IMR-90 (cell line): ENCODE results near the gene PLXDC2. TPM values are rescaled to one million over a fixed set of nuclear protein-coding genes. Genes with fewer than 3 reads are reported as not detected.

Experiments used
- ATAC-seq: fragments of 200-7000 bp; cut with Tn5 transposase; 2 replicates; pipeline ENCODE4 v1.9.1; 2020; ENCODE audit warnings: low read depth, mild to moderate bottlenecking, moderate library complexity
- BruUV-seq: library from RNA; stranded (reverse); fragments of 400-500 nt; replicated peaks from 2 replicates; lab custom pipeline; 2021; lab: Mats Ljungman, UMichigan
- CTCF ChIA-PET: fragments of 300-600 bp; formaldehyde crosslinking; extraction: SDS; loops from one replicate; lab custom pipeline; 2021; ENCODE audit warnings: antibody characterized with exemption; lab: Yijun Ruan, JAX
- POLR2A ChIA-PET: fragments of 300-600 bp; sonication (Branson Sonifier 250); formaldehyde crosslinking; loops from one replicate; lab custom pipeline; 2022; ENCODE audit warnings: antibody characterized with exemption; ENCODE audit not compliant: unreplicated experiment; lab: Charles Lee
- DNase-seq: peaks from one replicate; pipeline ENCODE4 v3.0.0; 2013
- H2AFZ ChIP-seq: replicated peaks from 2 replicates; pipeline ENCODE3; 2013; ENCODE audit warnings: low read length, mild to moderate bottlenecking; ENCODE audit not compliant: poor library complexity
- H2AK5ac ChIP-seq: 2 replicates; pipeline ENCODE4 v1.6.1; 2013; ENCODE audit warnings: low read depth, low read length, inconsistent platforms
- H2AK9ac ChIP-seq: replicated peaks from 2 replicates; pipeline ENCODE3; 2013; ENCODE audit warnings: mild to moderate bottlenecking, low read depth, low read length, moderate library complexity; ENCODE audit not compliant: poor library complexity
- H2BK120ac ChIP-seq: 2 replicates; pipeline ENCODE4 v1.6.1; 2013; ENCODE audit warnings: low read depth, low read length, inconsistent platforms
- H2BK15ac ChIP-seq: 3 replicates; pipeline ENCODE4 v1.6.1; 2013; ENCODE audit warnings: low read depth, low read length, inconsistent platforms
- H2BK20ac ChIP-seq: 2 replicates; pipeline ENCODE4 v1.6.1; 2013; ENCODE audit warnings: low read depth, mild to moderate bottlenecking, inconsistent platforms, low read length, moderate library complexity
- H2BK5ac ChIP-seq: 2 replicates; pipeline ENCODE4 v1.6.1; 2013; ENCODE audit warnings: mild to moderate bottlenecking, low read depth, low read length, inconsistent platforms; ENCODE audit not compliant: poor library complexity, severe bottlenecking
- H3K14ac ChIP-seq: replicated peaks from 2 replicates; pipeline ENCODE4 v1.6.1; 2013; ENCODE audit warnings: low read depth, low read length, inconsistent platforms
- H3K18ac ChIP-seq: 2 replicates; pipeline ENCODE4 v1.6.1; 2013; ENCODE audit warnings: low read depth, low read length, control low read depth
- H3K23ac ChIP-seq: 2 replicates; pipeline ENCODE4 v1.6.1; 2013; ENCODE audit warnings: low read depth, low read length, inconsistent platforms
- H3K27ac ChIP-seq: 2 replicates; pipeline ENCODE4 v1.5.1; 2013; ENCODE audit warnings: mild to moderate bottlenecking, control low read depth, low read length; ENCODE audit not compliant: insufficient read depth
- H3K27me3 ChIP-seq: 2 replicates; pipeline ENCODE4 v1.6.1; 2013; ENCODE audit warnings: low read length; ENCODE audit not compliant: control insufficient read depth, insufficient read depth
- H3K36me3 ChIP-seq: 2 replicates; pipeline ENCODE4 v1.6.1; 2013; ENCODE audit warnings: low read length, mixed read lengths; ENCODE audit not compliant: control insufficient read depth, insufficient read depth
- H3K4ac ChIP-seq: 2 replicates; pipeline ENCODE4 v1.6.1; 2013; ENCODE audit warnings: low read depth, low read length, inconsistent platforms
- H3K4me1 ChIP-seq: 2 replicates; pipeline ENCODE4 v1.6.1; 2013; ENCODE audit warnings: low read length, mixed read lengths; ENCODE audit not compliant: control insufficient read depth, insufficient read depth
- H3K4me2 ChIP-seq: 2 replicates; pipeline ENCODE4 v1.6.1; 2013; ENCODE audit warnings: low read depth, mild to moderate bottlenecking, control low read depth, low read length, moderate library complexity
- H3K4me3 ChIP-seq: 2 replicates; pipeline ENCODE4 v1.5.1; 2013; ENCODE audit warnings: low read depth, mild to moderate bottlenecking, control low read depth, low read length, moderate library complexity; ENCODE audit not compliant: insufficient read depth
- H3K56ac ChIP-seq: 2 replicates; pipeline ENCODE4 v1.6.1; 2013; ENCODE audit warnings: low read length, inconsistent platforms; ENCODE audit not compliant: insufficient read depth; ENCODE audit errors: extremely low read depth
- H3K79me1 ChIP-seq, 2 experiments: 2 replicates each; pipeline ENCODE4 v1.6.1; 2013; ENCODE audit warnings: low read length in 2 of 2, inconsistent platforms in 1 of 2, low read depth in 1 of 2
- H3K9ac ChIP-seq: 2 replicates; pipeline ENCODE4 v1.6.1; 2013; ENCODE audit warnings: low read depth, low read length, control low read depth
- H3K9me1 ChIP-seq: 2 replicates; pipeline ENCODE4 v1.6.1; 2013; ENCODE audit warnings: low read length, inconsistent platforms; ENCODE audit not compliant: insufficient read depth
- H3K9me3 ChIP-seq: 2 replicates; pipeline ENCODE4 v1.6.1; 2013; ENCODE audit warnings: low read length; ENCODE audit not compliant: control insufficient read depth, insufficient read depth
- H4K20me1 ChIP-seq: 2 replicates; pipeline ENCODE4 v1.6.1; 2013; ENCODE audit warnings: low read length, inconsistent platforms; ENCODE audit not compliant: insufficient read depth
- H4K5ac ChIP-seq: 2 replicates; pipeline ENCODE4 v1.6.1; 2013; ENCODE audit warnings: mild to moderate bottlenecking, low read depth, low read length, control low read depth
- H4K8ac ChIP-seq, 2 experiments: 2 replicates each; pipeline ENCODE4 v1.6.1; 2013; ENCODE audit warnings: low read depth in 2 of 2, low read length in 2 of 2, control low read depth in 1 of 2, inconsistent platforms in 1 of 2
- H4K91ac ChIP-seq: 2 replicates; pipeline ENCODE4 v1.6.1; 2013; ENCODE audit warnings: low read depth, low read length, inconsistent platforms; ENCODE audit not compliant: insufficient read depth
- BHLHE40 ChIP-seq: fragments of 150-350 bp; IDR thresholded peaks from 2 replicates; pipeline ENCODE4 v1.6.1; 2016; ENCODE audit warnings: mild to moderate bottlenecking, low read depth, low read length
- CEBPB ChIP-seq: IDR thresholded peaks from 2 replicates; pipeline ENCODE4 v1.6.1; 2012; ENCODE audit warnings: low read depth, low read length, improper control_type of control experiment
- CHD1 ChIP-seq: IDR thresholded peaks from 2 replicates; pipeline ENCODE4 v1.6.1; 2012; ENCODE audit warnings: low read depth, low read length, improper control_type of control experiment
- MAFK ChIP-seq: IDR thresholded peaks from 2 replicates; pipeline ENCODE4 v1.6.1; 2012; ENCODE audit warnings: low read depth, low read length, improper control_type of control experiment
- MAZ ChIP-seq: IDR thresholded peaks from 2 replicates; pipeline ENCODE4 v1.6.1; 2012; ENCODE audit warnings: low read depth, mild to moderate bottlenecking, low read length, improper control_type of control experiment, moderate library complexity, borderline replicate concordance
- MXI1 ChIP-seq: IDR thresholded peaks from 2 replicates; pipeline ENCODE4 v1.6.1; 2012; ENCODE audit warnings: low read depth, mild to moderate bottlenecking, low read length, moderate library complexity, borderline replicate concordance
- POLR2A ChIP-seq: IDR thresholded peaks from 2 replicates; pipeline ENCODE4 v1.6.1; 2012; ENCODE audit warnings: mild to moderate bottlenecking, low read depth, low read length
- RCOR1 ChIP-seq: IDR thresholded peaks from 2 replicates; pipeline ENCODE4 v1.6.1; 2012; ENCODE audit warnings: mild to moderate bottlenecking, low read length, improper control_type of control experiment; ENCODE audit not compliant: insufficient replicate concordance
- USF2 ChIP-seq: fragments of 150-350 bp; IDR thresholded peaks from 2 replicates; pipeline ENCODE4 v1.6.1; 2017; ENCODE audit warnings: mild to moderate bottlenecking, antibody characterized with exemption, low read length, low read depth
- WGBS, 2 experiments: methylation state at CpG; one replicate each; pipeline versions ENCODE4 v1.1.5 to v1.1.7; 2013; ENCODE audit warnings: missing lambda C conversion rate in 2 of 2; ENCODE audit not compliant: insufficient read length in 1 of 2; ENCODE audit errors: extremely low coverage in 2 of 2; 5-methylcytosine and 5-hydroxymethylcytosine counted together
- dilution Hi-C: fragments of 300-500 bp; cut with HindIII; formaldehyde crosslinking; loops from one replicate; pipeline ENCODE4 v1.14.3; 2018; ENCODE audit warnings: low sequenced_read_pairs; ENCODE audit not compliant: unreplicated experiment
- in situ Hi-C: fragments of 300-500 bp; cut with MboI; formaldehyde crosslinking; loops from 3 replicates; pipeline ENCODE4 v1.14.3; 2019; ENCODE audit warnings: low sequenced_read_pairs, inconsistent platforms, mixed read lengths
- intact Hi-C: fragments of 100-400 bp; cut with micrococcal nuclease; formaldehyde crosslinking; loops from 2 replicates; pipeline ENCODE4 v1.10.0; 2022
- polyA plus RNA-seq, 3 experiments: library from polyadenylated mRNA; depleted of rRNA; stranded (reverse); fragments of >200 nt; gene quantifications; 2 replicates each; pipeline ENCODE4 v1.2.3, GENCODE V29; 2012; ENCODE audit warnings: low replicate concordance in 1 of 3
- total RNA-seq: library from RNA; depleted of rRNA; stranded (reverse); fragments of >200 nt; gene quantifications from 2 replicates; pipeline ENCODE4 v1.2.3, GENCODE V29; 2012

The PLXDC2 gene
- total and polyA plus RNA-seq, 2 of the 4 experiments (the other 2 are of a cell fraction), result 3.2 to 6.1 TPM

DNA sequence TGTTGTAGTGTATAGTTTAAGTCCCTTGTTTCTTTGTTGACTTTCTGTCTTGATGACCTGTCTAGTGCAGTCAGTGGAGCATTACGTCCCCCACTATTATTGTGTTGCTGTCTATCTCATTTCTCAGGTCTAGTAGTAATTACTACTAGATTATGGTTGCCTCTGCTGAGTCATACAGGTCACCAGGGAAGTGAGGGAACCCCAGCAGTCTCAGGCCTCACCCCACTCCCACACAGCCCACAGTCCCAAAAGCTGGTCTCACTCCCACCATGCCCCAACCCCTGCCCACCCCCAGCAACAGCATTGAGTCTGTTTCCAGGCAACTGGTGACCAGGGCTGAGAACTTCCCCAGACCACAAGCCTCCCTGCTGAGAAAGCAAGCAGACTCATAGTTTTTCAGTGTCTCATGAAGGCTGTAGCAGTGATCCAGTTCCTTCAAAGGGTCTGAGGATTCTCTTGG is 88.0 kb downstream of the PLXDC2 start:
- H2AFZ ChIP-seq, result no peak overlapping the region

More for the DNA sequence above, 88.0 kb downstream of the PLXDC2 start:
- no peak overlapping the region for H4K5ac ChIP-seq
- WGBS, 2 experiments, result no CpG with 5 or more reads among the region's 1 CpG
- peak; percentile 84 for ATAC-seq
- no peak overlapping the region for H3K14ac ChIP-seq
- H3K4me2 ChIP-seq, result no peak overlapping the region
- no peak overlapping the region for H3K56ac ChIP-seq
- no peak overlapping the region for H2BK20ac ChIP-seq
- peak; percentile 61 for DNase-seq
- no peak overlapping the region for H3K4ac ChIP-seq
- ChIA-PET CTCF (no interaction called here), POLR2A (no interaction called here)
- no peak overlapping the region for H2AK9ac ChIP-seq
- H3K9ac ChIP-seq, result no peak overlapping the region
- H3K18ac ChIP-seq, result no peak overlapping the region
- no peaks in the 10 kb centered on the region for H3K36me3 ChIP-seq
- dilution Hi-C loops (no loop called here), in situ Hi-C loops (no loop called here), intact Hi-C loops (no loop called here)
- no peak overlapping the region for H3K4me3 ChIP-seq
- no peak overlapping the region for H4K91ac ChIP-seq
- peaks cover 7% of the 10 kb centered on the region for H3K4me1 ChIP-seq
- H2BK15ac ChIP-seq, result no peak overlapping the region
- H3K9me3 ChIP-seq, result no peaks in the 10 kb centered on the region
- H4K20me1 ChIP-seq, result no peaks in the 10 kb centered on the region
- H3K27ac ChIP-seq, result no peak overlapping the region
- BruUV-seq, result no TSS peak
- H4K8ac ChIP-seq, result no peak overlapping the region
- no peaks in the 10 kb centered on the region for H3K9me1 ChIP-seq
- no peak overlapping the region for H3K23ac ChIP-seq
- no peak overlapping the region for H2BK120ac ChIP-seq
- H3K27me3 ChIP-seq, result no peaks in the 10 kb centered on the region
- H2BK5ac ChIP-seq, result no peak overlapping the region
- TF ChIP-seq MAZ, result no peak
- TF ChIP-seq BHLHE40, result no peak
- no peak for TF ChIP-seq POLR2A
- TF ChIP-seq USF2, result no peak
- TF ChIP-seq CEBPB, result no peak
- TF ChIP-seq RCOR1, result no peak
- TF ChIP-seq MXI1, result no peak
- TF ChIP-seq CHD1, result no peak
- TF ChIP-seq MAFK, result no peak
- H3K79me1 ChIP-seq, result peaks cover 0 to 2% of the 10 kb centered on the region in 2 experiments; a peak in 1 of 4 replicates
- H2AK5ac ChIP-seq, result no peak overlapping the region
